ENCODE data around the gene MICALL1.

DNA sequence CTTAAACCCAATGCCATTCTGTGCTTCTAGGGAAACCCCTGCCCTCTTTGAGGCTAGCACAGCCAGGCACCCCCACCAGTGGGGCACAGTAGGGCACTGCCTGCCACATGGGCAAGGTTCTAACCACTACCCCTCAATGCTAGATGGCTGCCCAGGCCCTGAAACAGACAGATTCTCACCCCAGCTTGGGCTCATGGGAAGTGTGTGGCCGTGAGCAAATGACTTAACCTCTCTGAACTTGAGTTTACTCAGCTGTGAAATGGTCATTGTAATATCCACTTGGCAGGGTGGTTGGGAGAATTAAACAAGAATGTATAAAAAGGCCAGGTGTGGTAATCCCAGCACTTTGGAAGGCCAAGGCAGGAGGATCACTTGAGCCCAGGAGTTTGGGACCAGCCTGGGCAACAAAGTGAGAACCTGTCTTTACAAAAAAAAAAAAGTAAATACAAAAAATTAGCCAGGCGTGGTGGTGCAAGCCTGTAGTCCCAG is 24.9 kb downstream of the MICALL1 start:
- no peak for TF ChIP-seq POLR2AphosphoS5 (IDR thresholded peaks at IDR 0.05; ENCODE audit: low read depth, low read length)
- no peak for TF ChIP-seq SIN3A (IDR thresholded peaks at IDR 0.05; ENCODE audit: borderline replicate concordance, insufficient read depth, low read length)
- no peak for TF ChIP-seq TAF1 (IDR thresholded peaks at IDR 0.05; ENCODE audit: borderline replicate concordance, insufficient read depth, low read length)
